GM19455 (cell line): ENCODE data around the gene SLC27A4.

Experiments used
- ATAC-seq: cut with Tn5 transposase; IDR thresholded peaks from one replicate; pipeline ENCODE4 v1.9.1; 2021; ENCODE audit not compliant: unreplicated experiment

Gene SLC27A4

GRCh38 chr9:128339761-128340690 is at the start of gene SLC27A4:
TSS of gene SLC27A4 (plus strand) at chr9:128340527. CDS start at chr9:128343133, 2,606 bp downstream.
- ATAC-seq: peak; percentile 86

- no peak for ATAC-seq
These were observed 48.3 kb upstream of the SLC27A4 start for GRCh38 chr9:128292009-128292408.

GRCh38 chr9:128293091-128293490 is 47.2 kb upstream of the SLC27A4 start:
- no peak for ATAC-seq

DNA sequence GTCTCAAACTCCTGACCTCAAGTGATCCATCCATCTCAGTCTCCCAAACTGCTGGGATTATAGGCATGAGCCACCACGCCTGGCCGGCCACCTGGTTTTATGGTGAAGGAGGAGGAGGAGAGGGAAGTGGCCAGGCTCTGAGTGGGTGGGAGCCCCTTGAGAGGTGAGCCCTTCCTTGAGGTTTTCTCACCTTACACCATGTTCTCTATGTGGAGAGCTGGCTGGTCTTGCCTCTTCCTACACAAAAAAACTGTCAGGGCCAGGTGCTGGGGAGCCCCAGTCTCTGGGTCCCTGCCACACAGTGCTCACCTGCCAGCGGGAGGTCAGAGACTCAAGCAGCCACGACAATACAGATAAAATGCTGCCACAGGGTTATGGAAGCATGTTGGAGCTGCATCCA is 46.2 kb upstream of the SLC27A4 start:
- ATAC-seq: no peak

DNA sequence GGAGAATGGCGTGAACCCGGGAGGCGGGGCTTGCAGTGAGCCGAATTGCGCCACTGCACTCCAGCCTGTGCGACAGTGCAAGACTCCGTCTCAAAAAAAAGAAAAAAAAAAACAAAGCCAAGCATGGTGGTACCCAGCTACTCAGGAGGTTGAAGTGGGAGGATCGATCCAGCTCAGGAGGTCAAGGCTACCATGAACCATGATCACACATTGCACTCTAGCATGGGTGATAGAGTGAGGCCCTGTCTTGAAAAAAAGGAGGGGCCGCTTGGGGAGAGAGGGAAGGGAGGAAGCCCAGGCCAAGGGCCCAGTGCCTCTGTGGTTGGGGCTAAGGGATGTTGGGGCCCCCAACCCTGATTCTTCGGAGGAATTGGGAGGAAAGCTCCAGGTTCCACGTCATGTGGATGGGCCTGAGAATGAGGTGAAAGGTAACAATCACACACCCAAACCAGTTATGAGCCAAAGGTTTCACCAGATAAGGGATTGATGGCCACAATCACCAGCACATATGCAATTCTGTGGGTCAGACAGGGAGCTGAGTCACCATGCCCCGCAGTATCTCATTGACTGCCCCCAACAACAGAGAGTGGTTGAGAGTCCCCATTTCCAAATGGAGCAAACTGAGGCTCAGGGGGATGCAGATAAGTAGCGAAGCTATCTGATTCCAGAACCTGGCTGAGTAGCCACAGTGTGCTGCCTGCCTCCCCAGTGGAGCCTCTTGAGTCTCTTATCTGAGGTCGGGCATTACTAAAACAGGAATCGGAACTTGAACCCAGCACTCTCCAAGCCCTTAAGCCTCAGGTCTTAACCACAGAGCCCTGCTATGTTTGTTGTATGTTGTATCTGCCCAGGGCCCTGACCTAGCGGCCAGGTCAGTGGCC is 43.7 kb upstream of the SLC27A4 start:
- no peak for ATAC-seq

DNA sequence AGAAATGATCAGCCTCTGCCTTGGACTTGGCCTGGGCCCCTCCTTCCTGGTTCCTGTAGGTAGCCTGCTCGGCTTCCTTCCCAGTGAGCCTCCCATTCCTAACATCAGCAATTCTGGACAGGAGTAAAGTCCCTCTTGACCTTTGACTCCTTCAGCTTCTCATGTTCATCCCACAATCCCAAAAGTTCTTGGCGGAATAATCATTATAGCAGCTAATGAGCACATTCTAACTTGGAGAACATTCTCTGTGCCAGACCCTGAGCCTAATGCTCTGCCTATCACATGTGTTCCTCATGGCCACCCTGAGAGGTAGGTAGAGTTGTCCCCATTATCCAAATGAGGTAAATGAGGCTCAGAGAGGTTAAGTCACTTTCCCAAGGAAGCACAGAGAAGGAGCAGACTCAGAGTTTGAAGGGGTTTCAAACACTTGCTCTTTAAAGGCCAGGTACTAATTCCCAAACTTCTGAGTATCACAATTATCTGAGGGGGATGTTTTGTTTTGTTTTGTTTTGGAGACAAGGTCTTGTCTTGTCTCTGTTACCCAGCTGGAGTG is 43.0 kb upstream of the SLC27A4 start:
- ATAC-seq: no peak

- no peak for ATAC-seq
These were observed 41.5 kb upstream of the SLC27A4 start for GRCh38 chr9:128298535-128299482.

DNA sequence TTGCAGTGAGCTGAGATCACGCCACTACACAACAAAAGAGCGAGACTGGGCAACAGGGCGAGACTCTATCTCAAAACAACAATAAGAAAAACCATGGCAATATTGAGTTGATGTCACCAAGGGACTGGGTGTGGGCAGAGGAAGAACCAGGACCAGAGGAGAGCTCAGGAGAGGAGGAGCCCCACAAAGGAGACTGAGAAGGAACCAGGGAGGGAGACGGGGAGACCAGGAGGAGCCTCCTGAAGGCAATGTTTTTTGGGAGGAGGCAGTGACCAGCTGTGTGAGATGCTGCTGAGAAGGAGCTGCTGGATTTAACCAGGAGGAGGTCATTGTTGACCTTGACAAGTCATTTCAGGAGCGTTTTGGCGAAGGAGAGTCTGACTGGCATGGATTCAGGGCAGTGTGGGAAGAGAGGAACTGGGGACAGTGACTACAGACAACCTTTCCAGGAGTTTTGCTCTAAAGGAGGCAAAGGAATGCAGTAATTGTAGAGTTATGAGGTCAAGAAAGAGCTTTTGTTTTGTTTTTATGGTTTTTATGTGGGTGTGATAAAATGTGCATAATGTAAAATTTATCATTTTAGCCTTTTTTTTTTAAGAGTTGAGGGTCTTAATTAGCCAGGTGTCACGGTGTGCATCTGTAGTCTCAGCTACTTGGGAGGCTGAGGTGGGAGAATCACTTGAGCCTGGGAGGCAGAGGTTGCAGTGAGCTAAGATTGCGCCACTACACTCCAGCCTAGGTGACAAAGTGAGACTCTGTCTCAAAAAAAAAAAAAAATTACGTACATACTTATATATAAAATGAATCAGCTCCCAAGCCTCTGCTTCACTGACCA is 36.0 kb upstream of the SLC27A4 start:
- ATAC-seq: no peak

DNA sequence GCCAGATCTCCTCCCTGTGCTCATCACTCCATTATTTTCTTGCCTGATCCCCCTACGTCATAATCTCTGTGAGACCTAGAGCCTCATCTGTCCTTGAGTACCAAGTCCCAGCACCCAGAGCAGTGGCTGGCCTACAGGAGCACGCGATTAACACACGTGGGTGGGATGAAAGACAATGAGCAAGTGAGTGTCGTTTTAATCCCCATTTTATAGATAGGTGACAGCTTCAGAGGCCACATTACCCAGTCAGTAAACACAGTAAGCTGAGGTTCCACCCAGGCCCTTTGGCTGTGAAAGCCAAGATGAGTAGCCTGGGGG is 35.4 kb upstream of the SLC27A4 start:
- no peak for ATAC-seq

DNA sequence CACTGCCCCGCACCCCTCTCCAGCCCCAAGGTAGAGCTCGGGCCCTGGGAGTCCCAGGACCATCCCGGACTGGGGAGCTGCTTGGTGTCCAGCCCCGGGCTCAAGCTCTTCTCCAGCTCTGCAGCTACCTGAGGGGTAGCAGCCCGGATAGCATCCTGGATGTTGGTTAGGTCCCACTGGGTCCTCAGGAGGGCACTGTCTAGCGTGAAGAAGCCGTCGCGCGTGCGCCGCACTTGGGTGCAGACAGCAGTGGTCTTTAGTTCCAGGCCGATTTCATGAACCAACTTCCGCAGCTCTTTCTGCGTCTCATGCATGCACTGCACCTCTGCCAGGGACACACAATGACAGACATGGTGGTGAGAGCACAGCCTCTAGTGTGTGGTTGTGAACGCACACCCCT is 30.8 kb upstream of the SLC27A4 start:
- no peak for ATAC-seq

- no peak for ATAC-seq
These were observed 29.9 kb upstream of the SLC27A4 start for GRCh38 chr9:128310461-128310860.

DNA sequence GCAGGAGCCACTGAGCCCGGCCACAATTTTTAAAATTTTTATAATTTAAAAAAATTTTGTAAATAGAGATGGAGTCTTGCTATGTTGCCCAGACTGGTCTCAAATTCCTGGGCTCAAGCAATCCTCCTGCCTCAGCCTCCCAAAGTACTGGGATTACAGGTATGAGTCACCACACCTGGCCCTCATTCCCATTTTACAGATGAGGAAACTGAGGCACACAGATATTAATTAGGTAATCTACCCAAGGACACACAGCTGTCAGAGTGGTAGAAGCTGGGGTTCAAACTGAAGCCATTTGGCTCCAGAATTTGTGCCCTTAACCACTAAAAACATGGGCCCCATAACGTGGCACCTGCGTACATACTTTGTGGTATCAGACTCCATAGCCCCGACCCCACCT is 25.6 kb upstream of the SLC27A4 start:
- ATAC-seq: no peak

- ATAC-seq: no peak
These were observed 23.9 kb upstream of the SLC27A4 start for GRCh38 chr9:128316421-128316820.

DNA sequence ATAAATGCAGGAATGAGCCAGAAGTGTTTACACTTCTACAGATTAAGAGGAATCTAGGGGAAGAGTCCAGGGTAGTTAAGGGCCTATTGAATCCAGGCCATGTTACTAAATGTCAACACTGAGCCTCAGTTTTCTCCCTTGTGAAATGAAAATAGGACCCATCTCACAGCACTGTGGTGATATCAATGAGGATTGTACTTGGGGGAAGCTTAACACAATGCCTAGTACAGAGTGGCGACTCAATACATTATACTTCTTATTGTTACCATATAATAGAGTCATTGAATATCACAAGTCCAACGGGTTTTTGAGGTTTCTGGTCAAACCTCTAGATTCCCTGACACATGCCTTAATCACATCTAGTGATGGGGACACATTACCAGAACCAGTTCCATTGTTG is 22.7 kb upstream of the SLC27A4 start:
- no peak for ATAC-seq

- no peak for ATAC-seq
These were observed 19.0 kb upstream of the SLC27A4 start for GRCh38 chr9:128321343-128321742.

DNA sequence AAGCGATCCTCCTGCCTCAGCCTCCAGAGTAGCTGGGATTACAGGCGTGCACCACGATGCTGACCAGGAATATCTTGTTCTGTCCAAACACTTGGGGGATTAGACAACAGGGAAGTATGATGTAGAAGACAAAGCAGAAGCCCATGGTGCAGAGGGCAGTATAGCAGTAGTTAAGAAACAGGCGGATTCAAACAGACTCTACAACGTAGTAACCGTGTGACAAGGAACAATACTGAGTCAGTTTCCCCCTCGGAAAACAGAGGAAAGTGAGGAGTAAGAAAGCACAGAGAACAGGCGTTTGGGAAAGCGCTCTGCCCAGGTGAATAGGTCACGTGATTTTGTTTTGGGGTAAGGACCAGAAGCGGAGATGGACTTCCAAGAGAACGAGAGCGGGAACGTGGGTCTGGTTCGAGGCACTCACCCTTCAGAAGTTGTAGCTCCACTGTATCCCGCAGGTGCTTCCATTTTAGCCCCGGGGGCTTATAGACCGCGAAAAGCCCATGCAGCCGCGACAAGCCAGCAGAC is 18.4 kb upstream of the SLC27A4 start:
- peak; percentile 11 for ATAC-seq

DNA sequence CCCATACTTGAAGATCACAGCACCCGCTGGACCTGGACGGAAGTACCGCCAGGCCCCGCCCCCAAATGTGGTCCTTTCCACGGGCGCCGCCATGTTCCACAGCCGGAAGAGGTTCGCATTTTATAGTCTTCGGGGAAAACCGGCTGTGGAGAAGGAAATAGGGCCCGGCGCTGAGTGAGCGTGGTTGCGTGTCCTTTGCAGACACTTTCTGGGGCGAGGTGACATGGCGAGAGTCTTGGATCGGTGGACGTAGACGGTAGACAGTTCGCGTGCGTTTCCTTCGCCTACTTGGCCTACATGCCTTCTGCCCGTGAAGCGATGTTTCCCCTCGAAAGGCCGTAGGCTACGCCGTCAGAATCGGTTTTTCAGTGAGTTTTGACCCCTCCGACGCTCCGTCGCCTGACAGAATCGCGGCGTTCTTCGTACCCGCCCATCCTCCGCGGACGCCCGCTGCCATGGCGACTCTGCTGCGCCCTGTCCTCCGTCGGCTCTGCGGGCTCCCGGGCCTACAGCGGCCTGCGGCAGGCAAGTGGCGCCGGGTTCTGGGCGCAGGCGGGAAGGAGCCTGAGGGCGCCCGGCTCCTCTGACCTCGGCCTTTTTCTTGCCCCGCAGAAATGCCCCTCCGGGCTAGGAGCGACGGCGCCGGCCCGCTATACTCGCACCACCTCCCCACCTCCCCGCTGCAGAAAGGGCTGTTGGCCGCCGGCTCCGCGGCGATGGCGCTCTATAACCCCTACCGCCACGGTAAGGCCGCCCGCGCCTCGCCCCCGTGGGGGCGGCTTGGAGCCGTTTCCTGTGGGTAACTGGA is 17.7 kb upstream of the SLC27A4 start, which contains the start of the genes COQ4 and TRUB2:
Gene COQ4 (plus strand): TSS at position 436 of the 808 bp plus-strand sequence. CDS start 20 bp downstream, at position 456.
Gene TRUB2 (minus strand): TSS at position 44 of the 808 bp plus-strand sequence. CDS start 39 bp downstream, at position 5.
- ATAC-seq: peak; percentile 82

GRCh38 chr9:128323212-128323730 is 17.1 kb upstream of the SLC27A4 start:
- ATAC-seq: no peak
